Measurements from ENCODE around the gene HMCN1.
"Not testable (repeated sequence)": the region's sequence is repeated elsewhere in the genome, so short reads cannot be mapped to it uniquely, and the experiment has no call there.

HMCN1 gene

DNA sequence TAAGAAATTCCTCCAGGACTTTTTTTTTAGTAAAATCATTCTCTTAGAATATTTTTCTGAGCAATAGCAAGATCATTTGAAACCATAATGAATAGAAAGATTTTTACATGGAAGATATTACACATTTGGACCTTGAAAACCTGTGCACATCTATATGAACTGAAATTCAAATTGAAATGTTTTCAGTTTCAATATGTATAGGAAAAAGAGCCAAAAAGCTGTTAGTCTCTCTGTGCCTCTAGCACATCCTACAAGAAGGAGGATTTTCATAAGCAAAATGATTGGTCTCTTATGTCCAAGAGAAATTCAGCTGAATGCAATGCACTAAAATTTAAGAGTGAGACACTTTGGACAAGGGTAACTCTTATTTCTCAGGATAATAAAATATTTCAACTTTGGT is 8.2 kb downstream of the HMCN1 start:
- DNase-seq: no peak

DNA sequence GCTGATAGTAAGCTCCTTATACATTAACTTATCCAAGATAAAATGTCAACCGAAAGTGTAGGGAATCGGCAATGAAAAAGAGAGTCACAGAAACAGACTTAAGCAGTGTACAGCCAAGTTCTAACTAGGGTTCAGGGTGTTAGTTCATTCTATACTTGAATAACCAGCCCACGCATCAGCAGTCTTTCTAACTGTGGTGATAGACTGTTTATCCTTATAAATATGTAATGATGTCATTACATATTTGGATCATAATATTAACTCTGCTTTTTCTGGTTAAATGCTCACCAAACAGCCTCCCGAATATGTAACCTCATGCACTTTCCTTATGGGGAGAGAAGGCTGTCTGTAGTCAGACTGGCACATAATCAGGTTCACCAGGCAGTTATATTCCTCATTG is 11.0 kb downstream of the HMCN1 start:
- DNase-seq: no peak

DNA sequence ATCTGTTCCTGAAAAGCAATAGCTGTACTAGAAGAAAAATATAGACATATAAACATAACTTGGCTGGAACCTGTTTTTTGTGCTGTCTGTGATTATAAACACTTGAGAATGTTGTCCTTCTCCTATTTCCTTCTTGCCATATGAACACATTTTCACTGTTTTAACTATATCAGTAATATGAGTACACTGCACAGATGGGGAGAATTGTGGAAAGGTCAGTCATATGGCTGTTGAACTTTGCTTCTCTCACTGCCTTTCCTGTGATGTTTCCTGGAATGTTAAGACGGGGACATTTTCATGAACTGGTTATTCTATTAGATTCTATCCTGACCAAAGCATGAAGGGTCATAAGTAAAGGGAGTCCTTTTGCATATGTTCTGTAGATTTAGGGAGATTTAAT is 24.9 kb downstream of the HMCN1 start:
- DNase-seq: no peak

DNA sequence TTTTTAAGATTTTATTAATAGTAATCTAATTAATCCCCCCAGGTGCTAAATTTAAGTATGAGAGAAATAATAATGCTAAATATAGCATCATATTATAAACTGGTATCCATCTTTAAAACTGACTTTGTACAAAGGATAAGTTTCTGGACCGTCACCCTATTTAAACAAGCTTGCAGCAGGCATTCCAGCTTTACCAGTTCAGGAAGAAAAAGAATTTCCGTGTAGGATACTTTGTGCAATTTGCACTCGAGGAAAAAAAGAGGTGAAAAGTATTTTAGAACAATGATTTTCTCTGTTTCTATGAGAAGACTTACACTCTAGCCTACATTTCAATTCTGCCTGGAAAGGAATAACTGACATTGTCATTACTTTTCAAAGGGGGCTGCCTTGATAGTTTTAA is 27.6 kb downstream of the HMCN1 start:
- DNase-seq: no peak

DNA sequence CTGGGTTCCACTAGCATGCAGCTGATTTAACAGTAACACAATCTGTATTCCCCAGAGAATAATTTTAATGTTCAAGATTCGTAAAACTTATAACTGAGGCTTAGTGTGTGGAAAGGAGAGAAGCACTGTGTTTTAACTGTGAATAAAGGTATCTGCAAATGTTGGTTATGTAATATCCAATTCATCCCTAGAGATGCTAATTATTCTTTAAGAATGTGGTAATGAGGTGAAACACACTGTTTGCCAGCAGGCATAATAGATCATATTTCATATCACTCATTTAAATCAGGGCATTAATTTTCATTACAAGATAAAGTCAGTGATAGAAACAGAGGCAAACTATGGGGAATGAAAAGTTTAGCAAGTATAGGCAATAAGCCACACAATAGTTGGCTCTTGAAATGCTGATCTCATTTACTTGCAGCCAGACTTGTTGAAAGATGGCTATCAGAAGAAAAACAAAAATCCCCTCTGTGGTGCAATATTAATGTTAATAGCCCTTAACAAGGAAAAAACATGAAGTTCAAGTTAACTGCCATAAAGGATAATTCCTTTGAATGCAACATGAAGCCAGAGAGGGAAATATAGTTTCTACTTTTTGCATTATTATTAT is 33.4 kb downstream of the HMCN1 start:
- DNase-seq: no peak

DNA sequence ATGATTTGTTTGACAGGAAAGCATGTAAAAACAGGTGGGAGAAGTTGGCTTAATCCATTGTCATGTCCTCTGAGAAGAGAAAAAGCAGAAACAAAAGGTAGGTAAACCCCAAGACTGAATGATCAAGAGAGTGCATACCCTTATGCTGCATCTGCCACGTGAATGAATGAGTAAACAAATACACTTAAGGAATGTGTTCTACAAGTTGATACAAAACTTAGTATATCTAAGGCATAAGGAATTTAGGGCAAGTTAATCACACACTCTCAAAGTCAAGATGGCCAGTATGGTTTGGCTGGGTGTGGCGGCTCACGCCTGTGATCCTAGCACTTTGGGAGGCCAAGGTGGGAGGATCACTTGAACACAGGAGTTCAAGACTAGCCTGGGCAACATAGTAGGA is 34.2 kb downstream of the HMCN1 start:
- DNase-seq: no peak

DNA sequence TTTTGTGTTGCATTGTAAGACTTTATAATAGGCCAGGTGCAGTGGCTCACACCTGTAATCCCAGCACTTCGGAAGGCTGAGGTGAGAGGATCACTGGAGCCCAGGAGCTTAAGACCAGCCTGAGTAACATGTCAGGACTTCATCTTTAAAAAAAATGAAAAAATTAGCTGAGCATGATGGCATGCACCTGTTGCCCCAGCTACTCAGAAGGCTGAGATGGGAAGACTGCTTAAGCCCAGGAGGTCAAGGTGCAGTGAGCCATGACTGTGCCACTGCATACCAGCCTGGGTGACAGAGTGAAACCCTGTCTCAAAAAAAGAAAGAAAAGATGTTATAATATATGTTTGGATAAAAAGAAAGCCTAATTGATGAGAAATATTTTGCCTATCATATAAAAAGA is 34.9 kb downstream of the HMCN1 start:
- DNase-seq: no peak

DNA sequence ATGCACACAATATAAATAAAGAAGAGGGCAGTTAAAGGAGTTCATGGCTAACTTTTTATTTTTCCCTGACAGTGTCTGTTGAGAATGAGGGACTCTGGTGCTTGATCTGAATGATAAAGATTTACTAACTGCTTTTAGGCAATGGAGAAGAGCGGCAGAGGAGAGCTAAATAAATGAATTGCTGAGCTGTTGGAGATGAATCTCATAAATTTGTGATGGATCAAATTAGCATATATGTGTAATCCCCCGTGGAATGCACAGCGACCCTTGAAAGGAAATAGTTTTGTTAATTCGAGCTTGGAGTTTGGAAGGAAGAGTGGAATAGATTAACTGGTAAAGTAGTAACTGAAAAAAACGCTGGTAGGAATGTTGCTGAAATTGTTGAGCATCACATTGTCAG is 40.2 kb downstream of the HMCN1 start:
- DNase-seq: no peak

DNA sequence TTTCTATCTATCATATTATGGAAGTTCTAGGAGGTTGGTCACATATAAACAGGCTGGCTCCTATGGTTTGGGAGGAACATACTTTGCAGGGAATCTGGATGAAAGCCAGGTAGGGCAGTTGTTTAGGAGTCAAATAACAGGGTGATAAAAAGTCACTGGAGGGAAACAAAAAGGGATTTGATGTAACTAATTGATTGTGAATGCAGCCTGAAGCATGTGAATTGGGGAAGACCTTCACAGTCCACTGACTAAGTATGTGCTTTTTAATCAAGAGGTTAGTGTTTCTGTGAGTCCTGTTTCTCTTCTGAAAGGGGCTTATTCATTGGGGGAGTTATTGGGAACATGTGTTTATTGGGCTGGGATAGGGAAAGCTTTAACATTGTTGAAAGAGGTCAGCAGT is 41.3 kb downstream of the HMCN1 start:
- no peak for DNase-seq

DNA sequence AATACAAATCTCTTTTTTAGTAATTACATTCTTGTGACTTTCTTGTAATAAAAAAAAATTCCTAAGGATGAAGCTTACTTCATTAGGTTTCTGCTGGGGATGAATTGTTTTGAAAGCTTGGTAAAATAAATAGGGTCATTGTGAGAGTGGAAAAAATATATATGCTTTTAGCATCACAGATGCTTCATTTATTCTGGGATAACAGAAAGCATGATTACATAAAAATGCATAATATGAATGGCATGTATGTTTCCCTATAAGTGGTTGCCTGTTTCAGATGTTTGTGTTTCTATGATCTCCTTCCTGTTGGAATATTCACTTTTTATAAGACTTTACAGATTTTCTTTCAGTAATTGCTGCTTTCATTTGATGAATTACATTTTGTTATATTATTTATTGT is 42.3 kb downstream of the HMCN1 start:
- DNase-seq: no peak

DNA sequence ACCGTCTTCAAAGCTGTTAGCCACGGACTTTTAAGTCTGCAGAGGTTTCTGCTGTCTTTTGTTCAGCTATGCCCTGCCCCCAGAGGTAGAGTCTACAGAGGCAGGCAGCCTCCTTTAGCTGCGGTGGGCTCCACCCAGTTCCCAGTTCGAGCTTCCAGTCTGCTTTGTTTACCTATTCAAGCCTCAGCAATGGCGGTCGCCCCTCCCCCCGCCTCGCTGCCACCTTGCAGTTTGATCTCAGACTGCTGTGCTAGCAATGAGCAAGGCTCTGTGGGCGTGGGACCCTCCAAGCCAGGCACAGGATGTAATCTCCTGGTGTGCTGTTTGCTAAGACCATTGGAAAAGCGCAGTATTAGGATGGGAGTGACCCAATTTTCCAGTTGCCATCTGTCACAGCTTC is 49.7 kb downstream of the HMCN1 start:
- DNase-seq: not testable (repeated sequence)

DNA sequence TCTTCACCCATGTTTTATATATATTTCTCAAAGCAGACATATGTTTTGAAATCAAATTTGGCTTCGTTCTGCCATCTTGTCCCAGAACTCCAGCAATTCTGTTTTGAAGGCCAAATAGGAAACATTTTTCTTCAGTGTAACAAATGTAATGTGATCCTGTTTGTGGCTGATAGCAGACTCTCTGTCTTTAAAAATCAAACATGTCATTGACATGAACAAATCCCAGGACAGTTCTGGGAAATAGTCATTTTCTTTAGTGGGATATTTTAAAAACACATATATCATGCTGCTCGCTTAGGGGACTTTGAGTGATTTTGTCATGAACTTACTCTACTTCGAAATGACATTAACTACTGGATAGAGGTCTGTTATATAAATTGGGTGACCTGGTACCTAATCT is 51.4 kb downstream of the HMCN1 start:
- DNase-seq: no peak

DNA sequence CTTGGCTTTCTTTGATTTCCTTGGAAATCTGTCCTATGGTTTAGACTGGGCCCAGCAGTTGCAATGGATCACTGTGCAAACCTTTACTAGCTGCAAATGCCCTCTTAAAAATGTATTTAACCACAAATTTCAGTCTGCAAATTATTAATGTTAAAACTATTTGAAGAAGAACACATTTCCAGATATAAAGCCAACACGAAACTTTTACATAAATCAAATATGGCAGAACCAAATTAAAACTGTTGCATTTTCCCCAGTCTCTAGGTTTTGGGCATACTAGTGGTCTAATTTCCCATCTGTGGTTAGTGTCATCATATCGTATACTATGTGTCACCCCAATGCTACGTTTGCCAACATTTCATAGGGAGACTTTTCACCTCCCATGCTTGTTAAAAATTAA is 52.3 kb downstream of the HMCN1 start:
- no peak for DNase-seq

DNA sequence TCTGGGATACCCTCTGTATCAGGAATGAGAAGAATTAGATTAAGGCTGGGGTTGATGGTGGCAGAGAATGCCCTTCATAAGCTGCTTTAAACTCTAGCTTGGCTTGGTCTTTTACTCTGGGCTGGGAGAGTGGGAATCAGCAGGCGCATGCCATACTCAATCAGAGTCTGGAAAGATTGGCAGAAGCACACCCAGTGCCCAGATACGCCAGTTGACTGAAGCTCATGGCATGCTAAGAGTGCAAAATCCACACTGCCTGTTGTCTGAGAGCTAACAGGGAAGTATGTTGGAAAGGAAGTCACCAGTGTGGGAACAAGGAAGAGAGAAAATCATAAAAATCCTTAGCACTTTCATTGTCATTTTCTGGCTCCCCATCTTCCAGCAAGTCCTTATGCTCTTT is 53.0 kb downstream of the HMCN1 start:
- DNase-seq: no peak

DNA sequence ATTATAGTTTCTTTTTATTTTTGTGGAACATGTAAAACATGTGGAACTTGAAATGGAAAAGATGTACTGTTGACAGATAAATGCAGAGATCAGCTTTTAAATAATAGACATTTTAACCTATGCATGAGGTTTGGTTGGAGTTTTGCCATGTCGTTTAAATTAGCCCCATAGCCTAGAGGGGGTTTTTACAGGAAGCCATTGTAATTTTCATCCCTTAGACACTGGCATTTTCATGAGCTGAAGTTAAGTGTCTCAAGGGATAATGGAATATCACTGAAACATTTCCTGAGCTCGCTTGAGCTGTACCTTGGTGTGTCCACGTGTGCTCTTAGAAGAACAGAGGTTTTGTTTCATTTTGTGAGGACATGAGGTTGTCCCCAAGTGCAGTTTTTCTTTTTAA is 54.2 kb downstream of the HMCN1 start:
- no peak for DNase-seq

DNA sequence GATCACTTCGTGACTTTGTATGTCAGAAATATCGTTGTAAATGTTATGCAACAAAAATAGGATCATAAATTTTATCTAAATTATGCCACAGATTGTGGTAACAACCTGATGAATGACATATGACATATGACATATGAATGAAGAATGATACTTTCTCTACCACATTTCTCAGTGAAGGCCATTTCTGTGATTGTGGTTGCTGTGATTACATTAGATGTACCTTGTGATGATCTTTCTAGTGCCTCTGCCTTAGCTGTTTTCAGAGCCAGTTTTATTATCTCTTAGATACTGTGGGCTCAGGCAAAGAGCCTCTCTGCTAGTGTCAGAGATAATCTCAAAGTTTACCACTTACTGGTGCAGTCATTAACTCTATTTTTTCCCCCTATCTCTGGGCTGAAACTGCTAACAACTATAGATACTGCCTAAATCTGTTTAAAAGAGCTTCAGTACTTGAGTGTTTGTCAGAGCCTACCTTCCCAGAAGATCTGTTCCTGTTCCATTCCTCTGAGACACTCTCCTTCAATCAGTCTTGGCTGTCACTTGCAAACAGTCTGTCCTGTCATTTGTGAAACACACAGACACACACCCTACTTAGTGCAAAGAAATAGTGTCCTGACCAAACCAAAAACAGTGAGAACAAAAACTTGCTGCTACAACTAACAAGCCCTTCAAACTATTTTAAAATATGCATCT is 55.5 kb downstream of the HMCN1 start:
- DNase-seq: no peak

DNA sequence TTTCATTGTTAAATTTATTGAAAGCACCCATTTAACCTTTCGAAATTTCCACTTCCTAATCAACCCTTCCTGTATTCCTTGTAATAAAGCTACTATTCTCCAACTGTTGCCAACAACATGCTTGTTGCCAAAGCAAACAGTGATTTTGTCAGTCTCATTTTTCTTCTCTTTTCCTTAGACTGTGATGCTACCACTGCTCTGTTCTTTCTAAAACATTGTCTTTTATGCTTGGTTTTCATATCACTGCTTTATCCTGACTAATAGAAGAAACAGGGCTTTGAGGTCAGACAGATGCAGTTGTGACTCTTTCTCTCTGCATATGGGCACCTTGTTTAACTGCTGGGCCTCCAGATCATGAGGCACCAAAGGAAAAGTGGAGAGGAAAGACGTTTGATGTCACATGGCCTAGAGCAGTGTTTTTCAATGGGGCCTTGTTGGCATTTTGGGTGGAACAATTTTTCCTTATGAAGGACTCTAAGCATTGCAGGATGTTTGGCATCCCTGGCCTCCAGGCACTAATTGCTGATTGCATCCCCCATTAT is 56.1 kb downstream of the HMCN1 start:
- no peak for DNase-seq

DNA sequence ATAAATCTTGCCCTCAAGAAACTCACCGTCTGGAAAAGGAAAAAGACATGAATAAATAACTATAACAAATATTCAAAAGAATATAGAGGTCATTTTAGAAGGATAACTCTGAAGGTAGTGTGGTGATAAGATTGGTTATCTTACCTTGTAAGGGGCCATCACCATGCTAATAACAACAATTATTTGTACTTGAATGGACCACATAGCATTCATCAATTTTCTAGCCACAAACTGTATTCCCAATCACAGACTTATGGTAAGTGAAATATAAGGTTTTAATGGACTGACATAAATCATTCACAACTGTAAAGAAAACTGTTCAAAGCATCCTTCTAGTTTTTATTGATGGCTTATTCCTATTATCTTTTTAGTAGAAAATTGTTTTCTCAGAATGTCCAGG is 57.8 kb downstream of the HMCN1 start:
- DNase-seq: no peak

DNA sequence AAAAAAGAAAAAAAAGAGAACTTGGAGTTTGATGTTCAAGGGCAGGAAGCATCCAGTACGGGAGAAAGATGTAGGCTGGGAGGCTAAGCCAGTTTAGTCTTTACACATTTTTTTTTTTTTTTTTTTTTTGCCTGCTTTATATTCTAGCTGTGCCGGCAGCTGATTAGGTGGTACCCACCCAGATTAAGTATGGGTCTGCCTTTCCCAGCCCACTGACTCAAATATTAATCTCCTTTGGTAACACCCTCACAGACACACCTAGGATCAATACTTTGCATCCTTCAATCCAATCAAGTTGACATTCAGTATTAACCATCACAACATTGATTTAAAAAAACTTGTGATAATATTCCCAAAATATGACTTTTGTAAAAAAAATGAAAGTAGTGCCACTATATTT is 60.3 kb downstream of the HMCN1 start:
- DNase-seq: not testable (repeated sequence)

DNA sequence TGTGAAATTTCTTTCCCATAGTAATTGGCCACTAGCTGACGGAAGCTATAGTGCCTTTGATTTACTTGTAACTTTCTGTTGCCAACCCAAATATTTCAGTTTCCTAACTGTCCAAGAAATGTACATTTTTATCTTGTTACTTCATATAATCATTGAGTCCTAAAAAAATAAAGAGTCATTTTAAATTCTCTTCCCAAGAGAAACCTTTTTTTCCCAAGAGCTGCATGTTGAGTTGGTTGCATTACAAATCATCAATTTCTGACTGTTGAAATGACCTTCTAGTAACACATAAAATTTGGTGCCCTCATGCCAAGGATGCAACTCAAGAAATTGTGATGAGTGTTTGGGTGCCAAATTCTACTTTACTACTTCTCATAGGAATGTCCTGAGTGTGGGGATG is 61.0 kb downstream of the HMCN1 start:
- DNase-seq: no peak

DNA sequence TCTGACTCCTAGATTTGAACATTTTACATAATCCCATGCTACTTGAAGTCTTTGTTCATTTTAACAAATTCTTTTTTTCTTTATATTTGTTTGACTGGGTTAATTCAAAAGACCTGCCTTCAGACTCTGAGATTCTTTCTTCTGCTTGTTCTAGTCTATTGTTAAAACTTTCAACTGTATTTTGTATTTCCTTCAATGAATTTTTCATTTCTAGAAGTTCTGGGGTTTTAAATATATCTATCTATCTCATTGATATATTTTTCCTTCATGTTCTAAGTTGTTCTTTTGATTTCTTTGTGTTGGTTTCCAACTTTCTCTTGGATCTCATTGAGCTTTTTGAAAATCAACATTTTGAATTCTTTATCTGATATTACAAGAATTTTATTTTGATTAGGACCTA is 64.3 kb downstream of the HMCN1 start:
- DNase-seq: no peak

DNA sequence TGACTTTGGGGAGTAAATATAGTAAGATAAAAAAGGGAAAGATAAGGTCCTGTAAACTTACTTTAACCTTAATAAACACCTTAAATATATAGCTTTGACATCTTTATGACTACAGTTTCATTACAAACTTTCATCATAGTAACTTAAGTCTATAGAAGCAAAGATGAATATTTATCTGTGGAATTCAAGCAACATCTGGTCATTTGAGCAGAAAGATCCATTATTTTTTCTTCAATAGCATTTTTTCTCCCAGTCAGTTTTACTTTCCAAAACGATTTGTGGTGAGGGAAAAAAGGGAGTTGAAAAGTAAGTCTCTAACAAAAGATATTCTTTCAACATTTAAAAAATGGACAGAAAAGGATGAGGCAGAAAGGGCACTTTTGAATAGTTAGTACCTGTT is 69.0 kb downstream of the HMCN1 start:
- DNase-seq: no peak

DNA sequence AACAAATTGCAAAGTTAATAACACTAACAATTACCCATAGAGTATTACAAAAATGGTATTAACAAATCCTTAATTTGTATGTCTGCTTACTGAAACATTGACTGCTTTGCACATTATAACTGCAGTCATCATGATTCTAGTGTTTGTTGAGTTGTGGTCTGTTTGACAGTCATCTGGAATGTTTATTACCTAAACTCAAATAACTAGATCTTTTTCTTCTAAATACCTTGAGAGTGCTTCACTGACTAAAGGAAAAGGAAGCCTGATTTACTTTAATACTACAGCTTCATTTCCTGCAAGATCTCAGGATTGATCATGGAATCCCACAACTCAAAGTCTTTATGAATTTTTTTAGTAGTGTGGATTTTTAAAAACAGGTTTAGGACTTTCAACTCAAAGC is 70.0 kb downstream of the HMCN1 start:
- DNase-seq: no peak

DNA sequence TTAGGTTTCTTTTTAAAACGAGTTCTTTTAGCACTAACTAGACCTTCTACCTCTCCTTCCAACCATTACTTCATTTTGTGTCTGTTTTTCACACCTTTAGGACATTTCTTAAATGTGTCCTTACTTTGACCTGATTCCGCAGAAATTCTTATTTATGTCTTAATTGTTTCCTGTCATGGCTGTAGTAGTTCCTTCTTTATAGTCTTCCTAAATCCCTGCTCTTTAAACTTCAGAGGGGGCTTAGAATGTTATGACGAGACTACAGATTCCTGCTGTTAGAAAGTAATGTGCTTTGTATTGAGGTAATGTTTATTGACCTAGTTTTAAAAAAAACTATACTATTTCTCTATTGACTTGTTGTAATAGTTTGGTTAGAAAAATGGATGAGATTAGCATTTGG is 70.4 kb downstream of the HMCN1 start:
- DNase-seq: no peak

DNA sequence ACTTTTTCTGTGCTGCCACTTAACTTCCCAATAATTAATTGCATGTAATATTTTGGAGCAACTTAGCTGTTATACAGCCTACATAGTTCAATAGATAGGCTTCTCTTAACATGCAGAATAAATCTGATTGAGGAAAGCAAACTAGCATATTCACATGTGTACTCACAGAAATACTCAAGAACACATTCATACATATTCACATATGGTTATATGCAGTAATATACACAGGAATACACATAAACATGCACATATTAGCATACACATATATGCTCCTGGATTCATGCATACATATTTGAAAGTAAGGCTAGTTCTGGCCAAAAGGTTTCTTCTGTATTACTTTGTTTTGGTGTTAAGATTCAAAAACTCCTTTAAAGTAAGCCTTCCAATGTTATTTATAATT is 73.1 kb downstream of the HMCN1 start:
- no peak for DNase-seq

Measured in stimulated activated CD4-positive, alpha-beta T cell treated with anti-CD3 and anti-CD28 coated beads, Interleukin-4, amount 100 ng/mL, for 4 hours (primary cell).